K562 (cell line): ENCODE results near the gene FAAP100. TPM values are rescaled to one million over a fixed set of nuclear protein-coding genes. Genes with fewer than 3 reads are reported as not detected.

ENCODE experiments used
- CBX2 ChIP-seq: fragments of 200-600 bp; sonication (generic); IDR thresholded peaks from one replicate; pipeline ENCODE4 v1.6.1; 2012; ENCODE audit warnings: mild to moderate bottlenecking, low read length, inconsistent platforms; ENCODE audit not compliant: insufficient read depth, poor library complexity, severe bottlenecking
- CHD7 ChIP-seq: fragments of 200-600 bp; sonication (generic); IDR thresholded peaks from one replicate; pipeline ENCODE4 v1.6.1; 2012; ENCODE audit warnings: mild to moderate bottlenecking, low read depth, low read length, inconsistent platforms
- HDAC2 ChIP-seq: fragments of 450-650 bp; IDR thresholded peaks from 2 replicates; pipeline ENCODE4 v1.6.1; 2016; ENCODE audit warnings: mild to moderate bottlenecking
- STAG1 ChIP-seq: sonication (generic); formaldehyde crosslinking; IDR thresholded peaks from 2 replicates; pipeline ENCODE4 v1.5.0; 2020; ENCODE audit warnings: missing genetic modification reagents, borderline replicate concordance
- TFE3 ChIP-seq: fragments of 450-650 bp; formaldehyde crosslinking; IDR thresholded peaks from 2 replicates; pipeline ENCODE4 v1.4.0; 2020; ENCODE audit warnings: mild to moderate bottlenecking, mixed read lengths
- ZNF143 ChIP-seq: sonication (generic); formaldehyde crosslinking; IDR thresholded peaks from 2 replicates; pipeline ENCODE4 v1.9.0; 2022; ENCODE audit warnings: mild to moderate bottlenecking, missing genetic modification reagents
- ZNF347 ChIP-seq: fragments of 450-650 bp; formaldehyde crosslinking; IDR thresholded peaks from 2 replicates; pipeline ENCODE4 v1.4.0; 2020; ENCODE audit warnings: low read depth, mild to moderate bottlenecking, moderate library complexity
- ZNF445 ChIP-seq: fragments of 250-450 bp; sonication (Bioruptor Pico); IDR thresholded peaks from 2 replicates; pipeline ENCODE4 v1.4.0; 2020; ENCODE audit warnings: low read depth, mild to moderate bottlenecking, moderate library complexity
- ZNF511 ChIP-seq: sonication (generic); formaldehyde crosslinking; IDR thresholded peaks from 2 replicates; pipeline ENCODE4 v1.8.0; 2022; ENCODE audit warnings: mild to moderate bottlenecking, missing genetic modification reagents
- polyA plus RNA-seq, 8 experiments: library from polyadenylated mRNA; depleted of rRNA in 4 of 8; stranded (reverse) in 5 of 8; unstranded in 3 of 8; fragments of >200 nt; fragmentation: Nextera tagmentation in 2 of 8; fragmentation: Illumina TruSeq in 1 of 8; extraction: Ambion mirVana in 2 of 8; extraction: Trizol in 1 of 8; gene quantifications; 2 replicates each; pipeline versions ENCODE4 v1.2.1 to v1.2.3, GENCODE V29; 2011 to 2014; ENCODE audit warnings: inconsistent platforms in 1 of 8, missing spikeins in 1 of 8
- total RNA-seq, 7 experiments: library from RNA; depleted of rRNA in 6 of 7; stranded (reverse); fragments of >200 nt in 6 of 7; fragmentation: Illumina TruSeq in 2 of 7; extraction: Trizol in 2 of 7; gene quantifications; 2 replicates each; pipeline versions ENCODE4 v1.2.1 to v1.2.3, GENCODE V29; 2011 to 2021; ENCODE audit warnings: low replicate concordance in 1 of 7
- TF ChIP-seq, protein P1 (sequence below): fragments of 150-350 bp; IDR thresholded peaks from 2 replicates; pipeline ENCODE4 v1.6.1; 2014; ENCODE audit warnings: low read depth, mild to moderate bottlenecking, low read length, borderline replicate concordance

FAAP100 gene
- total and polyA plus RNA-seq, 9 of the 15 experiments (the other 6 are each of a cell fraction or from before 2014, with no cell fraction given), result 0.31 to 51.2 (median 12.6) TPM

GRCh38 chr17:81567191-81567590 lies 15.0 kb upstream of the FAAP100 start (continued):
- no peak for TF ChIP-seq CHD7
- TF ChIP-seq ZNF445, result no peak
- TF ChIP-seq HDAC2, result no peak
- no peak for TF ChIP-seq STAG1 (CRISPR knock-in tag)
- TF ChIP-seq ZNF511 (CRISPR knock-in tag), result no peak
- TF ChIP-seq, protein P1, sequence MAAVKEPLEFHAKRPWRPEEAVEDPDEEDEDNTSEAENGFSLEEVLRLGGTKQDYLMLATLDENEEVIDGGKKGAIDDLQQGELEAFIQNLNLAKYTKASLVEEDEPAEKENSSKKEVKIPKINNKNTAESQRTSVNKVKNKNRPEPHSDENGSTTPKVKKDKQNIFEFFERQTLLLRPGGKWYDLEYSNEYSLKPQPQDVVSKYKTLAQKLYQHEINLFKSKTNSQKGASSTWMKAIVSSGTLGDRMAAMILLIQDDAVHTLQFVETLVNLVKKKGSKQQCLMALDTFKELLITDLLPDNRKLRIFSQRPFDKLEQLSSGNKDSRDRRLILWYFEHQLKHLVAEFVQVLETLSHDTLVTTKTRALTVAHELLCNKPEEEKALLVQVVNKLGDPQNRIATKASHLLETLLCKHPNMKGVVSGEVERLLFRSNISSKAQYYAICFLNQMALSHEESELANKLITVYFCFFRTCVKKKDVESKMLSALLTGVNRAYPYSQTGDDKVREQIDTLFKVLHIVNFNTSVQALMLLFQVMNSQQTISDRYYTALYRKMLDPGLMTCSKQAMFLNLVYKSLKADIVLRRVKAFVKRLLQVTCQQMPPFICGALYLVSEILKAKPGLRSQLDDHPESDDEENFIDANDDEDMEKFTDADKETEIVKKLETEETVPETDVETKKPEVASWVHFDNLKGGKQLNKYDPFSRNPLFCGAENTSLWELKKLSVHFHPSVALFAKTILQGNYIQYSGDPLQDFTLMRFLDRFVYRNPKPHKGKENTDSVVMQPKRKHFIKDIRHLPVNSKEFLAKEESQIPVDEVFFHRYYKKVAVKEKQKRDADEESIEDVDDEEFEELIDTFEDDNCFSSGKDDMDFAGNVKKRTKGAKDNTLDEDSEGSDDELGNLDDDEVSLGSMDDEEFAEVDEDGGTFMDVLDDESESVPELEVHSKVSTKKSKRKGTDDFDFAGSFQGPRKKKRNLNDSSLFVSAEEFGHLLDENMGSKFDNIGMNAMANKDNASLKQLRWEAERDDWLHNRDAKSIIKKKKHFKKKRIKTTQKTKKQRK, result no peak
- TF ChIP-seq TFE3 (CRISPR knock-in tag), result no peak
- no peak for TF ChIP-seq ZNF143 (CRISPR knock-in tag)
- TF ChIP-seq ZNF347 (CRISPR knock-in tag), result no peak
- TF ChIP-seq CBX2, result no peak
